DMS153 (cell line): ENCODE measurements around the gene NOG.

Experiments
- DNase-seq: peaks from one replicate; lab custom pipeline; 2025; lab: John Stamatoyannopoulos, UW

NOG gene

DNA sequence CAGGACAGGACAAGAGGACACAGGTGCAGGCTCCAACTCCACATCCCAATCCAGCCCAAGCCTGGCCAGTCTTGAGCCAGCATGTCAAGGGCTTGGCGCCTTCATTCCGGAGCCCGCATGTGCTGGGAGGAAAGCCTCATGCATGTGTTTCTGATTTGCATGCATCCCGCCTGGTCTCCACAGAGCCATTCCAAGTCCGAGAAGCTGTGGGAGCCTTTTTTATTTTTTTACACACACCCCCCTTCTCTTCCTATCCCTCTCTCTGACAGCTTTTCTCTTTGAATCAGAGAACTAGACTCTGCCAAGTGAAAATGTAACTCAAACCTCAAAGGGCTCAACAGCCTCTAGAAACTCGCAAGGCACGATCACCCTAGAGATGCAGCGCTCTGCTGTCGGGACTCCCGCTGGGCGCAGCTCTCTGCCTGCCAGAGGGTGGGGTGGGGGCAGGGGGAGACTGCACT is 45.1 kb downstream of the NOG start:
- no peak for DNase-seq

DNA sequence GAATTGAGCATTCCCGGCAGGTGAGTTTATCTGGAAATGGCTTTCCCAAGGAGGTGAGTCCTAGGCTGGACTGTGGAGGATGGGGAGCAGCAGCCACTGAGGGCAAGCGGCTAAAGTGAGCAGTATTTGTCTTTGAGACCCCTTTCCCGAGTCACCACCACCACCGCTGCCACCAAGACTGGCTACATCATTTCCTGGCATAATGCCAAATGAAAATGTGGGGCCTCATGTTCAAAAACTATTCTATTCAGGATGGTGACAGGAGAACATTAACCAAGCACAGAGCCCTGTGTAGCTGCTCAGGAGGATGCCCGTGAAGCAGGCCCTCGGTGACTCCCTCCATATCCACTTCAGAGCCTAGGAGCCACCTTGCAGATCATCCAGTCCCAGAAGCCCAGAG is 46.0 kb downstream of the NOG start:
- no peak for DNase-seq

DNA sequence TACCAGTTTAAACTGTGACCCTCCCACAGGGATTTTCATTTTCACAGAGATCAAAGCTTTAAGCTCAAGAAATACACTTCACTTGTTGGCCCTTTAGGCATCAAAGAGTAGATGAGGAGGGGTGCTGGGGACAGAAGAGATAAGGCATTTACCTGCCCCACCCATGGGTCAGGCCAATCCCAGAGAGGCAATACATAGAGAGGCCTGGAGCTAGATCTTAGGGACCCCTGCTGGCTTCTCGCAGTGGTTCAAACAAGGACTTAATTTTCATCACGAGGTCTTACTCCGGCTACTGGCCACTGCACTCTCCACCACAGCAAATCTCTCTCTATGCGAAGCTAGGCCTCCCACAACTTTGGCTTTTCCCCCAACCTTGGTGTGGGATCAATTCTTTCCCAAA is 46.6 kb downstream of the NOG start:
- DNase-seq: no peak

DNA sequence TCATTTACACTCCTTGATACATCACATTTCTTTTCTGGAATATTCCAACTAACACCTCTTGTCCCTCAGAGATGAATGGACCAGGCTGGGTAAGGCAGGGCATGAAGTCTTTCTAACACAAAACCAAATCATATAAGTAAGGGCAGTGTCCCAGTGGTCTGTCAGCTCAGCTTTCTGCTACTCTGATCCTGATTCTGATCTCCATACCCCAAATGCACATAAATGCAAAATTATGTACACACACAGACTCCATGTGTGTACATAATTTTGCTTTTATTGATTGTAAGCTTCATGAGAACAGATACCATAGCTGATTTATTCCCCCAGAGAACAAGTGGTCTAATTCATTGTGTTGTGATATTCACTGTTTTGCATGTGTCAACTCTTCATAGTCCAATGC is 47.9 kb downstream of the NOG start:
- DNase-seq: no peak

DNA sequence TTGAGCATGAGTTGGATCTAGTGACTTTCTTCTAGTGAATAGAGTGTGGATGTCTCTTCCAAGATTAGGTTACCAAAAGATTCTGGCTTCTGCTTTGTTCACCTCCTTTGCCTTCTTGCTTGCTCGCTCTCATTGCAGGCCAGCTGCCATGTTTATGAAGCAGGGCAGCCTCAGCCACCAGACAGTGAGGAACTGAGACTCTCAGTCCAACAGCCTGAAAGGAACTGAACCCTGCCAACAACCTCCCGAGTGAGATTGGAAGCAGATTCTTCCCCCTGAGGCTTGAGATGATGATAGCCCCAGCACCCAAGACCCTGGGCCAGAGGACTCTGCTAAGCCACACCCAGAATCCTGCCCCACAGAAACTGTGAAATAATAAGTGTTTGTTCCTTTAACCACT is 48.4 kb downstream of the NOG start:
- DNase-seq: no peak

DNA sequence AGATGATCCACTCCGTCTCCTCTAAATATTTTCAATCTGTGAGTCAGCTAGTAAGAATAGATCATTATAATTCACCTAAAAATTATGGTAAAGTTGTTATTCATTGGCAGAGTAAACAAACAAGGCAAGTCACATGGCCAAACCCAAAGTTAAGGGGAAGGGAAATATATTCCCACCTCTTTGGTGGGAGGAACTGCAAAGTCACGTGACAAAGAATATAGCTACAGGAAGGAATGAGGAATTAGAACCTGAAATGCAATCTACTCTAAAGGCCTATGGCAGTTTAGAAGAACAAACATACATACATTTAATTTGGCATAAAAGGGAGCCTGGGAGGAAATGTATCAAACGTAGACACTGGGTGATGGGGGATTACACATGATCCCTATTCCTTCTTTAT is 48.9 kb downstream of the NOG start:
- no peak for DNase-seq
